ENCODE data around the gene MAP1B.

Gene MAP1B

DNA sequence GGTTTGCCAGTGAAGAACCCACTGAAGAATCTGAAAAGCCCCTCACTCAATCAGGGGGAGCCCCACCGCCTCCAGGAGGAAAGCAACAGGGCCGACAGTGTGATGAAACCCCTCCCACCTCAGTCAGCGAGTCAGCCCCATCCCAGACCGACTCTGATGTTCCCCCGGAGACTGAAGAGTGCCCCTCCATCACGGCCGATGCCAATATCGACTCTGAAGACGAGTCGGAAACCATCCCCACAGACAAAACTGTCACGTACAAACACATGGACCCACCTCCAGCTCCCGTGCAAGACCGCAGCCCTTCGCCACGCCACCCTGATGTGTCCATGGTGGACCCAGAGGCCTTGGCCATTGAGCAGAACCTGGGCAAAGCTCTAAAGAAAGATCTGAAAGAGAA lies 92.4 kb downstream of the MAP1B start:
- DNase-seq: no peak

DNA sequence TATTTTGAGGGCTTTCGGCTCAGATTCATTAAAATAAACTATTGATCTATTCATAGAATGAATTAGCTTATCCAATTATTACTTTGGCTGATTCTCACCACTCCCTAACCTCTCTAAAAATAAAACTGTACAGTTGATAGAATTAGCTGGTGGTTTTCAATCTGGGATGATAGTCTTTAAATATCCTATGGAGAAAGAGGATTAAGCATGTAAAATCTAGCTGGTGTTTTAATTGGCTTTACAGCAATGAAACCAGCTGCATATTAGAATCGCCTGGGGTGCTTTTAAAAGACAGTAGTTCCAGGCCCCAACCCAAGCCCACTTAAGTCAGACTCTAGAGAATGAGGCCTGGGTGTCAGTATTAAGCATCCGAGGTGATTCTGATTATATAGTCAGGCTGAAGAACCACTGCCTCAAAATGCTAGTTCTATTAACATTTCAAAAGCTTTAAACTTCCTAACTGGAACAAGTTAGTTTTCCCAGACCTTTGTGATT lies 95.1 kb downstream of the MAP1B start:
- no peak for DNase-seq

DNA sequence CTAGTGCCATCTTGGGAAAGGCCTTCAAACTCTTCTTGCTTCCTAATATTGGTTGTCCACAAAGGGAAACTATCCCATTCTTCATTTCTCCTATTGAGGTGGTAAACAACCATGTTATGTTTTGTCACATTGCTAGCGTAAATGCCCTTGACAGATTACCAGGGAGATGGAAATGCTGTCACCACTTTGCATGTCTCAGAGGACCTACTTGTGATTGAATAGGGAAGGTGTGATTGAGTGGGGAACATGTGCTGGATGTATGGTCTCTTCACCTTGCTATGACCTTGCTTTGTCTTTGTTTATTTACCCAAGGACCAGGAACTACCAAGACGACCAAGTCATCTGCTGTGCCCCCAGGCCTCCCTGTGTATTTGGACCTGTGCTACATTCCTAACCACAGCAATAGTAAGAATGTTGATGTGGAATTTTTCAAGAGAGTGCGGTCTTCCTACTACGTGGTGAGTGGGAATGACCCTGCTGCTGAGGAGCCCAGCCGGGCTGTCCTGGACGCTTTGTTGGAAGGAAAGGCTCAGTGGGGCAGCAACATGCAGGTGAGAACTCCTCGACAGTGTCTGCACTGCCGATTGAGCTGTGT lies 96.1 kb downstream of the MAP1B start:
- DNase-seq: no peak

DNA sequence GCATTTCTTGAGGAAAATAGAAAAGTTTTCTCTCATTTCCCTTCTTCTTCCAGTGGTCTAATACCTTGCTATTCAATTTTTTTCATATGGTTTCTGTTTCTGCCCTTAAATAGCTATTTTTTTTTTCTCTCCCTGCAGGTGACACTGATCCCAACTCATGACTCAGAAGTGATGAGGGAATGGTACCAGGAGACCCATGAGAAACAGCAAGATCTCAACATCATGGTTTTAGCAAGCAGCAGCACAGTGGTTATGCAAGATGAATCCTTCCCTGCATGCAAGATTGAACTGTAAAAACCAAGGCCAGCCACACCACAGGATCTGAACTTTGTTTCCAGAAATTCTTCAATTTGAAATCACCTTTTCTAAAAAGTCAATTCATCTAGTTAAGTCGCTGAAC lies 97.7 kb downstream of the MAP1B start:
- no peak for DNase-seq

DNA sequence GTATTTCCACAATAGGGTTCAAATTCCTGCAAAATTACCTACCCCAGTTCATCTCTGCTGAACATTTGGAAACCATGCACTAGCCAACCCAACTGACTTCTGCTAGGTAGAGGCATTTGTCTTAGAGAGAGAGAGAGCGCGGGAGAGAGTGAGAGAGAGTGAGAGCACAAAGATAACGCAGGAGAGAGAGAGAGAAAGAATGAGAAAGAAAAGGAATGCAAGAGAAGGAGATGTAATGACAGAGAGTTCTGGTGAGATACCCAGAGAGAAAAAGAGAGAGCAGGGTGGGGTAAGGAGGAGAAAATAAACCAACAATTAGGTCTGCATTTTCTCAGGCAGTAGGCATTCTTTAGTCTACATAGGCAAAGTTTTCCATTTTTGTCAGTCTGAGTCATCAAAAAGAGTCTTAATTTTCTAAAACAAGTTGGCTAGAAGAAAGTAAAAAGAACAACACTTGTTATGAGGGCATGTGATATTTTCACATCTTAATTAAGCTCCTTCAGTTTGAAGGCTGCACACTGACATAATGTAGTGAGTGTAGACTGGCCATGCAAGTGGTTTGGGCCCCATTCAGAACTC lies 98.2 kb downstream of the MAP1B start:
- DNase-seq: no peak

DNA sequence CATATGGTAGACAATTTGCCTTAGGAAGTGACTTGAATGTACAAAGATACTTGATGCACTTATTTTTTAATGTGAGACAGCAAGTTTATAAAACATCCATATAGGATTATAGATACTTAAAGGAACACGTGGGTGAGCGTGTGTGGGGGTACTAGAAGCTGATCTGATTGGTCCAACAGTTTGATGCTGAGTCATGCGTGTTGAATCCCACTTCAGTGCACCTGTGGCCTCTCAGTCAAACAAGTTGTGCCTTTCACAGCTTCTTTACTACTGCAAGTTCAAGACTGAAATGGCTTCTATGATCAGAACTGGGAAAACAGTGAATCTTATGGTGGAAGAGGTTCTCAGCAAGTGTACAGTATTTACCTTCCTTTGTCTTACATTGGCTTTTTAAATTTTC lies 98.9 kb downstream of the MAP1B start:
- DNase-seq: no peak

DNA sequence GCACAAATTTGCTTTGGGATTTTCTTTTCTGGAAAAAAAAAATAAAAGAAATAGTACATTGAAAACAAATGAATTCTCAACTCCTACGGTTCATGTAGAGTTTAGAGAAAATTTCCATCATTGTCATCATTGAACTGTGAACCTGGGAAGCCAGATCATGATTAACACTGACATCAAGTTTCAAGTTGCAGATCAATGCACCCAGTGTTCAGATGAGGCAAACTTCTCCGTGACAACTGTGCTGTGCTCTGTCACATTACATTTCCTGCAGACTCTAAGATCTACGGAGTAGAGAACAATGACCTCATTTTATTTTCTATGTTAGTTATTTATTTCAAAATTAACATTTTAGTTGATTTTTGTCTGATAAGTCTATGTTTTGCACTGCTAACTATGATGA lies 99.7 kb downstream of the MAP1B start:
- no peak for DNase-seq

DNA sequence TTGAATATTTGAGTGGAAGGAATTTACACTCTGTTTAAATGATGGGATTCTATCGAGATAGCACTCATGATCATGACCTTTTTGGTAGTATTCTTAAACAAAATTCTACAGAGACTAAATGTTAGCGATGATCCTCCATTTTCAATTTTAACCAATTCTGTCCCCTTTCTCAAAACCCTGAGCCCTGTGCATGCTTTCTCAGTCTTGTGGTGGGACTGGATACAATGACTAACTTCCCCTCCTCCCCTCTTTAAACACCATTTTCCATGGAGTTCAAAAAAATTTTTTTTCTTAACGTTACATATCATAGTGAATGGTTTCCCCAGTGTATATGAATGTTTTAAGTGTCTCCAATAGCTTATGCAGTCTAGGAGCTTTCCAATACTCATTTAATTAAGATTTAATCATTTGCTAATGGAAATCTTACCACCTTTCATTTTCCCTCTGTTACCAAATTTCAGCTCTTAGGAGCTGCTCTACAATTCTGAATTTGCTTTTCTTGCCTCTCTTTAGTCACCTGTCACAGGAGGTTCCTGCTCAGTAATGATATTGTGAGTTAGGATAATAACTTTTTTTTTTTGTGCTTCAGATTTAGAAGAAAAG lies 101.2 kb downstream of the MAP1B start:
- no peak for DNase-seq

DNA sequence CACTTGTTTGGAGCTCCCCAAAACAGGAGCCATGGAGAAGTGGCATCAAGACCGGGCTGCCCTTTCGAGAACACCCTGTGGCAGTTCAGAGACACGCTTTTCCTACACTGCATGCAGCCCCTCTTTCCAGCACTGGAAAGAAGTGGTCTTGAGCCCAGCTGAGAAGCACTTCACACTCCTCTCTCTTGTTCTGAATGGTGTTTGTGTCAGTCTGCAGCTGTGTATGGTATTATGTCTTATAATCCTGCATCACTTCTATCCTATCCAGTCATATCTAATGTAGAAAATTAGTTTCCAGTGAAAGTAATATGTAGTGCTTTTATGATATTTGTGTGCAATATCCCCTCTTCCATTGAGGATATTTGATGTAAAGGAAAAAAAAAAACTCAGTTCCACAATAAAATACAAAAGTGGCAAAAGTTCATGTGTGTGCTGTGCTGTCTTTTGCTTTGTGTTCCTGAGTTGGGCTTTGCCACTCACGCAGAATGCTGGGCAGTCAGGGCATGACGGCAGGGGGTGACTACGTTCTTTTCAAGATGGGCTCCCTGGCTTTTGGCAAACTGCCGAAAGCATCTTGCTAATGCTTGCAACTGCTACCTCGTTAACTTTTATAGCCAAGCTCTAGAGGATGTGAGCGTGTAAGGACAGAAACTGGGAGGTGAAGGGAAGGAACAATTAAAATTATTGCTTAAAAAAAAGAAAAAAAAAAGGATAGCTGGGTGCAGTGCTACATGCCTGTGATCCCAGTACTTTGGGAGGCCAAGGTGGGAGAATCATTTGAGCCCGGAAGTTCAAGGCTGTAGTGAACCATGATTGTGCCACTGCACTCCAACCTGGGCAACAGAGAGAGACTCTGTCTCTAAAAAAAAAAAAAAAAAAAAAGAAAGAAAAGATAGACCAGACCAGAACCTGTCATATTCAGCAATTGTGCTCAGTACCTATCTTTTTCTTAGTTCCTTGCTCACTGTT lies 102.2 kb downstream of the MAP1B start:
- no peak for DNase-seq

DNA sequence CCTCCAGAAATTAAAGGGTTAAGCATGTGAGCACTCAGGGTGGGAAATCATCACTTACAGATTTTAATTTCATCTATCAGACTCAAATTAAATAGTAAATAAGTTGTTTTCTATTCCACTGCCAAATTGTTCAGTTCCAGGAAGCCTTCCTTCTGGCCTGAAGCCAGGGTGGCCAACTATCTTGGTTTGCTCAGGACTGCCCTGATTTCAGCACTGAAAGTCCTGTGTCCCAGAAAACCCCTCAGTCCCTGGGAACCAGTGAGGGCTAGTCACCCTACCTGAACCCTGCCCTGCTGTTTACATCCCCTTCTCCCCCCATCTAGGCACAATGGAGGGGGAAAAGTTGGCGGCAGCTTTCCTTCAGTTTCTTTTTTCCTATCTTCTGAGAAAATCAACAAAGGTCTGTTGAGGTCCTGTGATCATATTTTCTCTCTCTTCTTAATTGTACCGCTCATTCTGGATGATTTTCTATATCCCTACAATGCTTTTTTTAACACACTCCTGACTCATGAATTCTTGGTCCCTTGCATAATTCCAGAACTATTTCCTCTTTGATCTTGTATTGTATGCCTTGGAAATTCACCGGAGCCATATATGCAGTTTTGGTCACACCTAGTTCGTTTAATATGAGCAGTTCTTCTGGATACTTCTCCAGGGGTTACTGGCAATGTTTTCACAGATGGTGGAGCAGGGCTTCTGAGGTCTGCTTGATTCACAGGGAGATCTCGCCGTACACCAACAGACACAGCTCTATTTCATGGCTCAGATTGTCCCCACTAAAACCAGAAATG lies 103.8 kb downstream of the MAP1B start:
- DNase-seq: no peak

DNA sequence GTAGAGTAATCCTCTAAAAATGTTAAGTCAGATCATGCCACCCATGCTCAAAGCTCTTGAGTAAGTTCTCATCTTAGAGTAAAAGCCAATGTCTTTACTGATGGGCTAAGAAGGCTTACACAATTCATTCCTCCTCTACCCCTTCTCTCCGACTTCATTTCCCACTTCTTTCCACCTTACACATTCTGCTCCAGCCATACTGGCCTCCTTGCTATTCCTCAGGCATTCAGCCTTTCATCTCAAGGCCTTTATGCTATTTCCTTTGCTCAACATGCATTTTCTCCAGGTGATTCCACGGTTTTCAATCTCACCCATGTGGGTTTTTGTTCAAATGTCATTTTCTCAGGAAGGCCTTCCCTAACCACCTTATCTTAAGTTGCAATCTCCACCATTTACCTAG lies 104.9 kb downstream of the MAP1B start:
- DNase-seq: no peak

DNA sequence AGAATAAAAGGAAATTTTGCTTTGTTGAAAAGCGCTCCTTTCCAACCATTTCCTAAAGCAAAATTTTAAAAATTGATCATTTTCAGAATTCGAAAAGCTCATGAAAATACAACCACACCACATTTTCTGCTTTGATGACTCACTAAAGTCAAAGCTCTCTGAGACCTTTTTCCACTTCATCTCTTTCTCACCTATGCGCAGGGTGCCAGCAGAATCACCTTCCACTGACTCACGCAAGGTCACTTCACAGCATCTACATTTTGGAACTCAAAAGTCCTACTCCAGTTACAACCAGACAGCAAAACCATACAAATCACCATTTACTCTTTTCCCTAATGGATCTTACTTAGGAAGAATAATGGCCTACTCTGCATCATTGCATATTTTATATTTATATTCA lies 106.2 kb downstream of the MAP1B start:
- no peak for DNase-seq

DNA sequence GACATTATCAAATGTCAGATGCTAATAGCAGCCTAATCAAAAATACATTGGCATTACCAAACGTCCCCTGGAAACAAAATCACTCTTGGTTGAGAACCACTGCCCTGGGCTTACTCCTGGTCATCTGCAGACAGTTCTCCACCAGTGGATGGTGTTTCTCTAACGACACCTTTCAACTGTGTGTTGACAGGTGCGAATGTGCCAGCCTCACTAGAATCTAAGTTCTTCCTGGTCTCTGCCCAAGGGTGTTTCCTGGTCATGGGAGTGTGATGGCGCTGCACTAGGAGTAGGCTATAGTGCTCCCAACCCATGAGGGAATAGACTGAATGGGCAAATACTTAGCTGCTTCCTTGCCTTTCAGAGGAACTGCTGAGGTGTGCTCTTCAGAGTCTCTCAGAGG lies 106.9 kb downstream of the MAP1B start:
- no peak for DNase-seq

DNA sequence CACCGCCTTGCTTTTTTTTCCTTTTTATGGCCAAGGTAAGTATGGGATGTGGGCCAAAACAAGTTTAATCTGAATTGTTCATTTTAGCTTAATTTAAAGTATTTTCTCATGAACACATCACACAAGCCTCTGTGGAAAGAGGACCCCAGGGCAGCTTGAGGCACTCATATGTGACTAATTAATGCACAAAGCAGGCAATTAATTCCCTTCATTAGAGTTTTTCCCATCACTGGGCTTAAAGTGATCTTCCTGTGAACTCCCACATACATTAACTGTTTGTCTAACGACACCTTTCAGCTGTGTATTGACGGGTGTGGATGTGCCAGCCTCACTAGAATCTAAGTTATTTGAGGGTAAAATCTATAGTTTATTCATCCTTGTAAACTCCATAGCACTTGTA lies 109.5 kb downstream of the MAP1B start:
- no peak for DNase-seq

DNA sequence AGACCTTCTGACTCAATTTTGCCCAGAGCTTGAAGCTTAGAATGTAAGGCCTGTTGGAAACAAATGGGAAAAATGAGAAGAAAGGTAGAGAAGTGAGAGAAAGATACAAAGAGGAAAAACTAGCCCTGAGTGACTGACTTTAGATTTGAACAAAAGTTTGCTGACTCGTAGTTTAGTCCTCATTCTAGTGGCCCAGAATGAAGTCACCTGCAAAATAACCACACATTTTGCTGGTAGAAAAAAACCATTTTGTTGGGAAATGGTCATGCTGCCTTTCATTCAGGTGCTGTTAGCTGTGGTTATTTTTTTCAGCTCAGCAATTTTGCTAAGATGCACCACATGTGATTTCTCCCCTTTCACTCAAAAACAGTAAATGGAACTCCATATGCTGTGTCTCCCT lies 113.8 kb downstream of the MAP1B start:
- DNase-seq: no peak

DNA sequence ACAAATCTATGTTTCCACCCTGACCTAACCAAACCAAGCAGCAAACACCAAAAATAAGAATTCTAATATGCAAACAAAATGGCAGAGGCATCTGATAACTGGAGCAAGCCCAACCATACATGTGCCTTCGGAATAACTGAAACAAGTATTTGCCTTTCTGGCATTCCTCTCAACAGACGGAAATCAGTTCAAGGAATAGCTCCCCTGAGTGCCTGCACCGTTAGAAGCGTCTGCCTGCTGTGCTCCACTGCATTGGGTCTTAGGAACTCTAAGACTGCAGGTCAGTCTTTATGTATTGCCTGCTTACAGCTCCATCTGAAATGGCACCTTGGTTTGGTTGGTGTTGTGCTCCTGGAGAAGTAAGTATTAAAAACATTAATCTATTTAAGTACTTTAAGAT lies 114.3 kb downstream of the MAP1B start:
- DNase-seq: no peak

DNA sequence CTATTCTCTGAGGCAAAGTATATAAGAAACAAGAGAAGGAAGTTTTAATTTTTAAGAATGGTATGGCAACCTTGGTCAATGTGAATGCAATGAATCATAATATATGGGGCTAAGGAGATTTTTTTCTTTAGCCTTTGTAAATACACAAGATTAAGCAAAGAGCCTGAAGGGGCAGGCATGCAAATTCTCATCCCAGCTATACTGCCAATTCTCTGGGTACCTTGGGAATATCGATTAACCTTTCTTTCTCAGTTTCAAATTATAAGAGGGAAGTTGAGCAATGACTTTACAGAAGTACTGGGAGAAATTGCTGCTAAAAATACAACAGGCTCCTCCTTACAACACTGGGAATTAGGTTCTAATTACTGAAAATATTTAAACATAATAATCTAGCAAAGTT lies 115.2 kb downstream of the MAP1B start:
- DNase-seq: no peak

DNA sequence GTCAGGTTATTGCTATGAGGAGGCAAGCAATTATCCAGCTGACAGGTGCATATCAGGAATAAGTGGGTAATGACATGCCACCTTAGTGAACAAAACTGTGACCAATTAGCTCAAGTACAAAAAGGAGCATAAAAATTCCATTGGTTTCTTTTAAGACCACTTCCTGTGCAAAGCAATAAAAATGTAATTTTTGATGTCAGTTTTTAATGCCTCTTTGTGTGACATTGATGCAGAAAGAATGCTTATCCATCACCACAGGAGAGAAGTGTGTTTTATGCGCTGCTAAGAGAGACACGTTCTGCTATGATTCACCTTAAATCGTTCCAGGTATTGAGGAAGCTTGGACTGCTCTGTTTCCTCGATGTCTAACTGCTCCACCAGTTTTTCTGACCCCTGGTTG lies 116.1 kb downstream of the MAP1B start:
- no peak for DNase-seq

DNA sequence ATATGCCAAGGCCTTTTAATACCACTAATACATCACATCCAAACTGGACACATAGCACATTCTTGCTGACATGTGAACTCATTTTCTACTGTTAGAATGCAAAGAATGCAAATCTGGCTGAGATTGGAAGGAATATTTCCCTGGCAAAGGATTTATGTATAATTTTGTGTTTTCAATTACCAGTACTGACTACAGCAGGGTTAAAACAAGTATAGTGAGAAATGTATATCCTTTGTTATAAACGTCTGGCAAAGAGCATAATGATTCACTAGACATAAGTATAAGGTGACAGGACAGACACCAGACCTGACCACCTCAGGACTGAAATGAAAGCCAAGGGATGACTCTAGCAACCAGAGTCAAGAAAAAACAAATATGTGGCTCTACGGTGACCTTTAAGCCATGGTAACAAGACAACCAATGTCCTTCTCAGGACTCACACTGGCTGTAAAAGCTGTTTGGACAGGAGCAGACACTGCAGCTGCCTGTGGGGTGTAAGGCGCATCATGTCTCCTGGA lies 117.7 kb downstream of the MAP1B start:
- DNase-seq: no peak

DNA sequence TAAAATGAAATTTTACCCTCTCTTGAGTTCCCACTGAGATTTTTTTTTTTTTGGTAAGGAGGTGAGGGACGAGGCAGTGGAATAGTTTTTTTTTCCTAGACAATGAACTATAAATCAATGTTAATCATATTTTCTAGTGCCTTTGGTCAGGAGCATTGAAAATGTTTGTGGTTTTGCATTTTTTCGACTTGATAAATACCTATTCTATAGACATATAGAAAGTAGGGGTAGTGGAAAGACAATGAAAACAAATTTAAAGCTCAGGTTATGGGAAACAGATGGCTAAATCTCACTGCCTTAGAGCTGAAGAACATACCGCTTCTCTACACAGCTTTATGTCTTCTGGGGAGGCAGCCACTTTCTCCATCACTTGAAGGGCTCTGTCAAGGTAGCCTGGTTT lies 118.5 kb downstream of the MAP1B start:
- DNase-seq: no peak

DNA sequence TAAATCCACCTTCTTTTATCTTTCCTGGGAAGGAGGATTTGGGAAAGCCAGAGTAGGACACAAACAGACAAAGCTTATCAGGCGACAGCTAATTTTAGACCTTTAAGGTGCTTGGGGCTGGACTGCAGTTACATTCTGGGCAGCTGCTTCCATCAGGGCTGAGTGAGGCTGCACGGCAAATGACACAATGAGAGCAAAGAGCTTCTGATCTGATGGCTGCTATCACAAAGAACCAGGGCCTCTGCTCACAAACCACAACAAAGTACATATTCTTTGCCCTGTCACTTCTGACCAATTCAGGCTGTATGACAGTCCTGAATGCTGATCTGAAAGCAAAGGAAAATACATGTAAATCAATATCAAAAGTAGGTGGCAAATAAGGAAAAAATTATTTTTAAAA lies 119.7 kb downstream of the MAP1B start:
- no peak for DNase-seq

DNA sequence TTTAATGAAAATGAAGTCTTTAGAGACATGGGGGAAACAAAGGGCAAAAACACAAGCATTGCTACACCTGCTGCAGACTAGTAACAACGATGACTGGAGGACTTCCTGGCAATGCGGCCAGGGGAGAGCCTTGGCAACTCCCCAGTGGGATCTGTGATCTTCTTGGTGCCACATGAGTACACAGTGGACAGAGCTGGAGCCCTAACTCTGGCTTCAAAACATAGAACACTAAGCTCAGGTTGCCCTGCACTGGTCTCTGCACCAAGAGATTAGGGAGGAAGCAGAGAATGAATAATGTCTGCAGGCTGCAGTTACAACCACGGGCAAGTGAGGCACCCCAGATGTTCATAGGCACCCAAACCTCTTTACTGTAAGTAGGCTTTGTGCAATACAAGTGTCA lies 121.7 kb downstream of the MAP1B start:
- DNase-seq: no peak

Data from CD4-positive, alpha-beta T cell treated with Interferon alpha-2 for 1 hour (primary cell).